GM18526 (cell line): ENCODE measurements around the gene CSN1S1.

Experiments
- POLR2A ChIP-seq: IDR thresholded peaks from 3 replicates; pipeline ENCODE4 v1.6.1; 2011; ENCODE audit not compliant: insufficient read length; ENCODE audit errors: extremely low read depth

Gene CSN1S1

GRCh38 chr4:69930768-69931167, at the start of gene CSN1S1:
CSN1S1 (plus strand) TSS chr4:69931068; CDS start chr4:69932556, 1,488 bp downstream.
- TF ChIP-seq POLR2A = no peak

DNA sequence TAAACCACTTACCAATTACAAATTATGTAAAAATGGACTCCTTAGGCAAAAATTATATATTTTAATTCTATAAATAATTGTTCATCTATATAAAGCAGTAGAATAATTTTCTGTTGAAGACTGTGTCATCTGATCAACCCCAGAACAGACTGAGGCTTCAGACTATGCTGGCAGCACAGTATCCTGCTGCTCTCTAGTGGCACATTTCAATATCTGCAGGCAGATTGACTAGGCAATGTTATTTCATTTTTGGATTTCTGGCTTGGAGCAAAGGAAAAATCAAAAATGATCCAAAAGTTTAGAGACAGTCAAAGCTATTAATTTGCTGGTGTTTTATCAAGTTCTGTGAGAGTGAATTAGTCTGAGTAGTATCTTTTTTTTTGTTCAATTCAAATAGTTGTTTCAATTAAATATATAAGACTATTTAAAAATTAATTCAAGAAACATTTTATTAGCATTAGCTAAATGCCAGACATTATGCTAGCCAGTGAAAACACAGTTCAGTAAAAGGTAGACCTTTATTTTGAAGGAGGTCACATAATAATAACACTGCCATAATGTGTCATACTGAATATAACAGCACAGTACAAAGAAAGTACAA, 49.6 kb upstream of the CSN1S1 start:
- no peak for TF ChIP-seq POLR2A

- TF ChIP-seq POLR2A = no peak
These were observed 48.7 kb upstream of the CSN1S1 start for GRCh38 chr4:69882150-69882549.

- no peak for TF ChIP-seq POLR2A
These were observed 42.5 kb upstream of the CSN1S1 start for GRCh38 chr4:69888336-69888735.

DNA sequence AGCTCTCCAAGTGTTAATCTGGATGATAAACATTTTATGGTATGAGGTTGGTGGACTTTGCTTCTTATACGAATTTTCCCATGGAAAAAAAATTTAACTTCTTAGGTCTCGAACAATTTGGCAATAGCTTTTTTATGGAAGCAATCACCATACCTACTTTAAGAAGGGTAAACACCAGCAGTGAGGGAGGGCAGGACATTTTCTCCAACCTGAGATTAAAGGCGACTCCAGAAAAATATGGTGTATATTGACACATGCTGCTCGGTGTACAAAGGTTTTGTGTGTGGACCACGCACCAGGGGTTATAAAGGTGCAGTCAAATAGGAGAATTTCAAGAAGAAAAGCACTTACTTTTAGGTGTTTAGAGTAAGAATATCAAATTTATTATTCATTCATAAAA, 36.7 kb upstream of the CSN1S1 start:
- TF ChIP-seq POLR2A = no peak

DNA sequence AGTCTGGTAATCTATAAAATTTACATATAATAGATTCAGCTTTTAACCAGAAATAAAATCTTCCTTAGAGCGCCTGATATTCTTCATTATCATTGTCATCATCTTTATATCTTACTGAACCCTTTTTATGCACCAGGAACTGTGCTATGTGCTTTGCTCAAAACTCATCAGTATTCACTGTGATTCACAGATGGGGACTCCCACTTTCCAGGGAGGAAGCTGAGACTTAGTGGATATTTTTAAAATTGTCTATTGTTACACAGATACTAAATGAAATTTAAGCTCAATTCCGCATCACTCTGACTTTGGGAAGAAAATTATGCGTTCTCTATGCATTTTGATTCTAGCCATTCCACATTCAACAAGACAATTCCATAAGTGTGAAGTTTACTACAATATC, 36.1 kb upstream of the CSN1S1 start:
- TF ChIP-seq POLR2A = no peak

DNA sequence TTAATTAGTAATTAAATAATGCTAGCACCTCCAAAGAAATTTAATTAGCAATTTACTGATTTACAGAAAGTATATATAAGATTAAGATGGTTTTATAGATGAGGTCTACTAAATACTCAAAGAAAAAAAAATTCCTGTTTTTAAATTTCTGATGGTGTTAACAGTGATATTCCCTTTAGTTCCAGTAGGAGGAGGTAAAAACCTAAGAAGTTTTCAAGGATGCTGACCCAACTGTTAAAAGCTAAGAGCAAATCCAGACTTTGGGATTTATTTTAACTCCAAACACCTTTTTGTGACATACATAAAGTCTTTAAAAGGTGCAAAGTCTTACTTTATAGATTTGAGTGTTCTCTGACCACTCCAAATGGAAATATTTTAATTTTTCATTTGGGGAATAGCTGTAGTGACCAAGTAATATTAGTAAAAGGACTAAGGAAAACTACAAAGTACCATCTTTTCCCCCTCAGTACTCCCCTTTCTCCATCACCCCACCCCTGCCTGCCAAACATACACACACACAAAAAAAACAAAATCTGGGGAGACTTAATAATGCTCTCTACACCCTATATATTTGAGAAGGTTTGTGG, 34.2 kb upstream of the CSN1S1 start:
- no peak for TF ChIP-seq POLR2A

DNA sequence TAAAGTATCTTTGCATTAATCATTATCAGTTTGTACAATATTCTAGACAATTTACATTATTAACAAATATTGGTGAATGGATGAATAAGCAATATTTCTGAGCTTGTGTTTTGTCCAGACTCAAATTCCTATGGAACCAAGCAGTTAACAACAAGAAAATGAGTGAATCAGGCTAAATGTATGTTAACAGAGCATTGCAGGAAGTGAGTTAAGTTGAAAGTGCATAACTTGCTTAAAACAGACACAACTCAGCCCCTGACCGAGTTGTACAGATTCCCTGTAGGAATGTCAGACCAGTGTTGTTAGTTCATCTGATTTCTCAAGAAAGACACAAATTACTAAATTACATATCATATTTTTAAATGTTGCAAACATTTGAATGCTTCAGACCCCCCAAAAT, 23.7 kb upstream of the CSN1S1 start:
- TF ChIP-seq POLR2A = no peak

DNA sequence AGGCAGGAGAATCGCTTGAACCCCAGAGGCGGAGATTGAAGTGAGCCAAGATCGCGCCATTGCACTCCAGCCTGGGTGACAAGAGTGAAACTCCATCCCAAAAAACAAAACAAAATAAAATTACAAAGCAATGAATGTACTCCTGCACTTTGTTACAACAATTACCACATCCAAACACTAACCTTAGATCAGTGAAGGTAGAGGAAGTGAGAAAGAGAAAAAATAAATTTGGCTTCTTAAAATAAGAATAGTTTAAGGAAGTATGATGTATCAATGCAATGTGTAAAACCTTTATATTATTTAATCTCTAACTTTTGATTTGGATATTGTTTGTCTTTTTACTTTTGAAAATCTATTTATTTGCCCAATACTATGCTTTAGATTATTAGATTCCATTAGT, 21.7 kb upstream of the CSN1S1 start:
- no peak for TF ChIP-seq POLR2A

- TF ChIP-seq POLR2A = no peak
These were observed 20.7 kb upstream of the CSN1S1 start for GRCh38 chr4:69910016-69910782.

- no peak for TF ChIP-seq POLR2A
These were observed 10.0 kb upstream of the CSN1S1 start for GRCh38 chr4:69920874-69921273.

DNA sequence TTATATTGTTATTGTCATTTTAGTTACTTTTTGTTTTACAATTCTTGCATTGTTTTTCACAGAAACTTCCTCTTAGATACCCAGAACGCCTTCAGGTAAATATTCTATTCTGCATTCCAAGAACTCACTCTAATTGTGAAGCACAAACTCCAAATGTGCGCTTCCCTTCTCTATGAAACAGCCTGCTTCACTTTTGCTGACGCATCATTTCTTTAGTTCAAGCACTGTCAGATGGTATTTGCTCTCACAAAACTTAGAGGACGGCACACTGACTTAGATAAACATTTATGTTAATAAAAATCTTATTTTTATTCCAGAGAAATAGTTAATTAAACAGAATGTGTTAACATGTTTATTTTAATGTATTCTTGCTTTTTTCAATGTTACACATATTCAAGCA, 3.3 kb downstream of the CSN1S1 start:
- TF ChIP-seq POLR2A = no peak

- no peak for TF ChIP-seq POLR2A
These were observed 5.7 kb downstream of the CSN1S1 start for GRCh38 chr4:69936566-69936965.

DNA sequence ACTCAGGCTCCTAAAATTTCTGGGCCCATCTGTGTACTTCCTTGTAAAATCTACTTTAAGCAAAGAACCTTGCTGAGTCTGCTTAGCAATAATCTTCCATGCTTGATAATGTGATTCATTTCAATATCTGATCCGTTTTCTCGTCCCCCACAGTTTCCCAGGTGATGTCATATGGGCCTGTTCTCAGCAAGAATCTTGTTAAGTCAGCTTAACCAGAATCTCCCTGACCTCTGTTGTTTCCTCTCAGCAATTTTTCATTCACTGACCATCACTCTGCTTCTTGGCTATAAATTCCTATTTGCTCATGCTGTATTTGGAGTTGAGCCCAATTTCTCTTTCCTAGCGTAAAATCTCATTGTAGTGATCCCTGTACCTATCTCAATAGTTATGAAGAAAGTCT, 20.7 kb downstream of the CSN1S1 start:
- TF ChIP-seq POLR2A = no peak

GRCh38 chr4:69957209-69957608, 26.3 kb downstream of the CSN1S1 start:
- no peak for TF ChIP-seq POLR2A

DNA sequence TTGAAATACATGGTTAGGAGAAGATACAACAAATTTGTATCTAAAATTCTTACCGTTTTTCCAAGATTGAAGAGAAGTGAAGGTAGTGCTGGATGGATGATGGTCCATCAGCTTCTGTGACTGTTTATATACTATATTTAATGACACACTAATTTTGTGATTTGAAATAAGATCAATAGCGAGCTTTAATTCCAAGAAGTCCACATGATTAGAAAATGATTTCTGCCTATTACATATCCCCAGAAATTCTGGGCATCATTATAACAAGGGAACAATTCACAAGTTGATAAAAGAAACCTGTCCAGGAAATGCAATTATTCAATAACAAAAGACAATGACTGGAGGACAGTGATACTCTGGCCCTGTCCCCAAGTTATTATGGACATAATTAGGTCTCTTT, 34.8 kb downstream of the CSN1S1 start, which contains the start of gene CSN2:
CSN2 (minus strand) TSS at position 101 of the 400 bp plus-strand sequence. CDS start 4,733 bp downstream, outside the sequence.
- no peak for TF ChIP-seq POLR2A
